GM12878 (cell line): Measurements from ENCODE around the gene PLA2G3. TPM values are rescaled to one million over a fixed set of nuclear protein-coding genes. Genes with fewer than 3 reads are reported as not detected.

Experiments
- ATAC-seq: fragments of 200-7000 bp; cut with Tn5 transposase; 3 replicates; pipeline ENCODE4 v1.9.1; 2020; ENCODE audit warnings: mild to moderate bottlenecking, moderate library complexity
- BruUV-seq: library from RNA; stranded (reverse); fragments of 400-500 nt; replicated peaks from 2 replicates; lab custom pipeline; 2021; lab: Mats Ljungman, UMichigan
- CTCF ChIA-PET: fragments of 300-600 bp; sonication (Branson Sonifier 250); formaldehyde crosslinking; extraction: SDS; loops from one replicate; lab custom pipeline; 2021; ENCODE audit warnings: inconsistent platforms; lab: Yijun Ruan, JAX
- POLR2A ChIA-PET: fragments of 350-600 bp; formaldehyde crosslinking; extraction: SDS; loops from one replicate; lab custom pipeline; 2021; ENCODE audit warnings: inconsistent platforms; lab: Charles Lee
- RAD21 ChIA-PET: fragments of 300-600 bp; sonication (Branson Sonifier 250); formaldehyde crosslinking; loops from one replicate; lab custom pipeline; 2023; ENCODE audit warnings: antibody characterized with exemption; ENCODE audit not compliant: unreplicated experiment; lab: Charles Lee
- SMC1A ChIA-PET: fragments of 300-600 bp; sonication (Branson Sonifier 250); formaldehyde crosslinking; loops from one replicate; lab custom pipeline; 2023; ENCODE audit not compliant: unreplicated experiment, uncharacterized antibody; lab: Charles Lee
- DNase-seq: peaks from one replicate; pipeline ENCODE4 v3.0.0-alpha.2; 2011; ENCODE audit warnings: low read depth, low spot score
- FAIRE-seq: peaks from 3 replicates; lab custom pipeline; 2011; peaks lifted over from hg19 to GRCh38; lab: Jason Lieb, UNC
- H2AFZ ChIP-seq: 2 replicates; pipeline ENCODE4 v1.6.0; 2011; ENCODE audit warnings: low read depth, low read length, control low read depth; ENCODE audit not compliant: control insufficient read depth
- H3K27ac ChIP-seq: 2 replicates; pipeline ENCODE4 v1.5.1; 2011; ENCODE audit warnings: control low read depth; ENCODE audit not compliant: control insufficient read depth, insufficient read depth
- H3K27me3 ChIP-seq, 2 experiments: replicated peaks in 1 of 2; 2 replicates each; pipeline versions ENCODE4 v1.6.0 to v1.6.1; 2011; ENCODE audit warnings: low read length in 1 of 2; ENCODE audit not compliant: control insufficient read depth in 2 of 2, insufficient read depth in 2 of 2
- H3K36me3 ChIP-seq, 2 experiments: 2 replicates each; pipeline ENCODE4 v1.5.1; 2011; ENCODE audit warnings: low read length in 1 of 2; ENCODE audit not compliant: control insufficient read depth in 2 of 2, insufficient read depth in 2 of 2
- H3K4me1 ChIP-seq: 2 replicates; pipeline ENCODE4 v1.6.1; 2011; ENCODE audit warnings: mild to moderate bottlenecking, low read length, moderate library complexity, mixed read lengths; ENCODE audit not compliant: control insufficient read depth, insufficient read depth
- H3K4me2 ChIP-seq: 2 replicates; pipeline ENCODE4 v1.6.0; 2011; ENCODE audit warnings: control low read depth; ENCODE audit not compliant: control insufficient read depth, insufficient read depth
- H3K4me3 ChIP-seq: fragments of 200-600 bp; sonication (generic); 2 replicates; pipeline ENCODE4 v1.5.1; 2016
- H3K79me2 ChIP-seq: 2 replicates; pipeline ENCODE4 v1.6.0; 2011; ENCODE audit warnings: low read length; ENCODE audit not compliant: control insufficient read depth, insufficient read depth
- H3K9ac ChIP-seq: 2 replicates; pipeline ENCODE4 v1.8.0; 2011; ENCODE audit warnings: low read length, control low read depth, mixed read lengths; ENCODE audit not compliant: control insufficient read depth, insufficient read depth
- H3K9me3 ChIP-seq: replicated peaks from 3 replicates; pipeline ENCODE4 v1.5.1; 2011; ENCODE audit warnings: mild to moderate bottlenecking, low read length; ENCODE audit not compliant: control insufficient read depth, insufficient read depth
- H4K20me1 ChIP-seq: 2 replicates; pipeline ENCODE4 v1.6.0; 2011; ENCODE audit not compliant: control insufficient read depth, insufficient read depth
- ASH2L ChIP-seq: fragments of 300-600, 200-600 bp; sonication (generic); IDR thresholded peaks from 2 replicates; pipeline ENCODE4 v1.6.1; 2017; ENCODE audit warnings: low read depth, mild to moderate bottlenecking, borderline replicate concordance
- CBX3 ChIP-seq: fragments of 200-600 bp; sonication (generic); IDR thresholded peaks from 2 replicates; pipeline ENCODE4 v1.6.1; 2016; ENCODE audit warnings: low read depth, borderline replicate concordance
- CREM ChIP-seq: IDR thresholded peaks from 2 replicates; pipeline ENCODE4 v1.6.1; 2014; ENCODE audit warnings: antibody characterized with exemption, low read depth
- EED ChIP-seq: sonication (generic); IDR thresholded peaks from 2 replicates; pipeline ENCODE4 v1.6.1; 2016; ENCODE audit warnings: antibody characterized with exemption, low read depth
- HCFC1 ChIP-seq: fragments of 150-350 bp; IDR thresholded peaks from 2 replicates; pipeline ENCODE4 v1.6.1; 2014; ENCODE audit warnings: low read length
- KAT2A ChIP-seq: conservative IDR thresholded peaks from 2 replicates; pipeline ENCODE4 v1.6.1; 2011; ENCODE audit warnings: low read depth, low read length; ENCODE audit not compliant: control insufficient read depth
- MTA3 ChIP-seq: IDR thresholded peaks from 2 replicates; pipeline ENCODE4 v1.6.1; 2012; ENCODE audit warnings: low read length, inconsistent platforms, borderline replicate concordance
- RELA ChIP-seq: fragments of 450-650 bp; IDR thresholded peaks from 2 replicates; pipeline ENCODE4 v1.8.0; 2014; ENCODE audit warnings: borderline replicate concordance; ENCODE audit not compliant: partially characterized antibody
- STAT3 ChIP-seq: IDR thresholded peaks from 2 replicates; pipeline ENCODE4 v1.6.1; 2011; ENCODE audit warnings: low read depth, low read length, improper control_type of control experiment
- ZNF24 ChIP-seq: fragments of 450-650 bp; IDR thresholded peaks from 2 replicates; pipeline ENCODE4 v1.6.1; 2017; ENCODE audit warnings: antibody characterized with exemption, mild to moderate bottlenecking
- ZNF274 ChIP-seq: IDR thresholded peaks from one replicate; pipeline ENCODE4 v1.8.0; 2011; ENCODE audit not compliant: insufficient read length, insufficient read depth
- ZNF592 ChIP-seq: fragments of 450-650 bp; IDR thresholded peaks from 2 replicates; pipeline ENCODE4 v1.6.1; 2017; ENCODE audit warnings: mild to moderate bottlenecking, moderate library complexity
- ZNF687 ChIP-seq: fragments of 450-650 bp; IDR thresholded peaks from 2 replicates; pipeline ENCODE4 v1.6.1; 2017; ENCODE audit warnings: mild to moderate bottlenecking, moderate library complexity
- WGBS: methylation state at CpG from one replicate; pipeline ENCODE4 v1.1.6; 2016; ENCODE audit warnings: low lambda C conversion rate; ENCODE audit not compliant: insufficient replicate concordance, insufficient coverage; ENCODE audit errors: missing lambda C conversion rate; 5-methylcytosine and 5-hydroxymethylcytosine counted together
- in situ Hi-C: fragments of 300-500 bp; cut with MboI; formaldehyde crosslinking; loops from 9 replicates; pipeline ENCODE4 v1.14.3; 2018; ENCODE audit warnings: mixed read lengths
- intact Hi-C: fragments of 100-400 bp; cut with micrococcal nuclease; formaldehyde crosslinking; loops from one replicate; pipeline ENCODE4 v1.14.2; 2022; ENCODE audit not compliant: unreplicated experiment
- polyA plus RNA-seq, 11 experiments: library from polyadenylated mRNA; depleted of rRNA in 4 of 11; unstranded in 6 of 11; stranded (reverse) in 5 of 11; fragments of >200 nt; fragmentation: Nextera tagmentation in 4 of 11; fragmentation: Illumina TruSeq in 1 of 11; extraction: Ambion mirVana in 4 of 11; extraction: Trizol in 1 of 11; gene quantifications; 1 replicate in 1 of 11; 2 replicates in 10 of 11; pipeline versions ENCODE4 v1.2.1 to v1.2.3, GENCODE V29; 2011 to 2016; ENCODE audit warnings: inconsistent platforms in 2 of 11, missing spikeins in 2 of 11, low read depth in 1 of 11
- total RNA-seq, 4 experiments: library from RNA; depleted of rRNA in 3 of 4; stranded (reverse); fragments of >200 nt in 3 of 4; fragmentation: Illumina TruSeq in 1 of 4; extraction: Trizol in 1 of 4; gene quantifications; 2 replicates each; pipeline versions ENCODE4 v1.2.1 to v1.2.3, GENCODE V29; 2013 to 2021
- TF ChIP-seq, protein P1 (sequence below): IDR thresholded peaks from 2 replicates; pipeline ENCODE4 v1.6.1; 2011; ENCODE audit warnings: mild to moderate bottlenecking, low read depth, low read length, moderate library complexity; ENCODE audit not compliant: insufficient replicate concordance

Gene PLA2G3
- total and polyA plus RNA-seq, 10 of the 15 experiments (the other 5 are each of a cell fraction or from before 2014, with no cell fraction given), result 0.04 TPM; not detected in 9

- POLR2A ChIA-PET, result no interaction called here
- Histone ChIP-seq H3K27me3 (no peaks in the 10 kb centered on the region), H3K36me3 (peaks cover 2 to 5% of the 10 kb centered on the region in 2 experiments; a peak in 2 of 4 replicates), H3K79me2 (no peaks in the 10 kb centered on the region), H4K20me1 (no peaks in the 10 kb centered on the region; the same call in 1 of the 2 replicates), H3K27ac (no peak overlapping the region), H2AFZ (no peak overlapping the region), H3K9me3 (no peaks in the 10 kb centered on the region), H3K4me1 (peaks cover 6% of the 10 kb centered on the region), H3K4me2 (peak overlapping the region; percentile 14; the same call in 1 of the 2 replicates), H3K9ac (no peak overlapping the region), H3K4me3 (no peak overlapping the region)
- SMC1A ChIA-PET, result no interaction called here
- intact Hi-C loops (no loop called here), in situ Hi-C loops (no loop called here)
- WGBS, result 80% methylated on average over 5 of the region's 5 CpGs
- DNase-seq (no peak), ATAC-seq (peak; percentile 49), FAIRE-seq (peak; percentile 70)
- CTCF ChIA-PET, result interaction anchor here (1.1 kb wide), 1 partner anchor 39 kb away, joined by 3 read pairs; the partner anchor contains the start of gene LIMK2
- RAD21 ChIA-PET, result no interaction called here
- no TSS peak for BruUV-seq
- no peak for TF ChIP-seq ASH2L
- TF ChIP-seq HCFC1, result no peak
- TF ChIP-seq, protein P1, sequence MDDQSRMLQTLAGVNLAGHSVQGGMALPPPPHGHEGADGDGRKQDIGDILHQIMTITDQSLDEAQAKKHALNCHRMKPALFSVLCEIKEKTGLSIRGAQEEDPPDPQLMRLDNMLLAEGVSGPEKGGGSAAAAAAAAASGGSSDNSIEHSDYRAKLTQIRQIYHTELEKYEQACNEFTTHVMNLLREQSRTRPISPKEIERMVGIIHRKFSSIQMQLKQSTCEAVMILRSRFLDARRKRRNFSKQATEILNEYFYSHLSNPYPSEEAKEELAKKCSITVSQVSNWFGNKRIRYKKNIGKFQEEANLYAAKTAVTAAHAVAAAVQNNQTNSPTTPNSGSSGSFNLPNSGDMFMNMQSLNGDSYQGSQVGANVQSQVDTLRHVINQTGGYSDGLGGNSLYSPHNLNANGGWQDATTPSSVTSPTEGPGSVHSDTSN, result no peak
- TF ChIP-seq ZNF274, result no peak
- TF ChIP-seq CBX3, result no peak
- TF ChIP-seq EED, result no peak
- no peak for TF ChIP-seq ZNF687
- no peak for TF ChIP-seq STAT3
- no peak for TF ChIP-seq ZNF24
- no peak for TF ChIP-seq MTA3
- no peak for TF ChIP-seq ZNF592
- TF ChIP-seq RELA, result no peak
- no peak for TF ChIP-seq KAT2A
- TF ChIP-seq CREM, result no peak
Measured at GRCh38 chr22:31173386-31174145, 33.3 kb upstream of the PLA2G3 start.
